Tibial nerve (tissue), 4 donors: ENCODE data around the gene ISL2.

Source experiments
- EP300 ChIP-seq, 2 donors: sonication (generic); formaldehyde crosslinking; IDR thresholded peaks; one replicate each; pipeline ENCODE4 v1.6.1; 2017; ENCODE audit warnings: antibody characterized with exemption in 2 of 2, mild to moderate bottlenecking in 1 of 2
- POLR2A ChIP-seq, 2 donors: fragments of 450-650 bp; IDR thresholded peaks; one replicate each; pipeline ENCODE4 v1.6.1; 2017; ENCODE audit warnings: antibody characterized with exemption in 2 of 2, mild to moderate bottlenecking in 2 of 2, moderate library complexity in 2 of 2
- TF ChIP-seq, protein P1 (sequence below), 5 experiments: fragments of 200-600 bp in 3 of 5; fragments of 450-650 bp in 2 of 5; sonication (generic) in 3 of 5; IDR thresholded peaks; one replicate each; pipeline ENCODE4 v1.5.1; 2016 to 2019; ENCODE audit warnings: antibody characterized with exemption in 5 of 5, mild to moderate bottlenecking in 3 of 5, moderate library complexity in 2 of 5

- TF ChIP-seq, protein P1, sequence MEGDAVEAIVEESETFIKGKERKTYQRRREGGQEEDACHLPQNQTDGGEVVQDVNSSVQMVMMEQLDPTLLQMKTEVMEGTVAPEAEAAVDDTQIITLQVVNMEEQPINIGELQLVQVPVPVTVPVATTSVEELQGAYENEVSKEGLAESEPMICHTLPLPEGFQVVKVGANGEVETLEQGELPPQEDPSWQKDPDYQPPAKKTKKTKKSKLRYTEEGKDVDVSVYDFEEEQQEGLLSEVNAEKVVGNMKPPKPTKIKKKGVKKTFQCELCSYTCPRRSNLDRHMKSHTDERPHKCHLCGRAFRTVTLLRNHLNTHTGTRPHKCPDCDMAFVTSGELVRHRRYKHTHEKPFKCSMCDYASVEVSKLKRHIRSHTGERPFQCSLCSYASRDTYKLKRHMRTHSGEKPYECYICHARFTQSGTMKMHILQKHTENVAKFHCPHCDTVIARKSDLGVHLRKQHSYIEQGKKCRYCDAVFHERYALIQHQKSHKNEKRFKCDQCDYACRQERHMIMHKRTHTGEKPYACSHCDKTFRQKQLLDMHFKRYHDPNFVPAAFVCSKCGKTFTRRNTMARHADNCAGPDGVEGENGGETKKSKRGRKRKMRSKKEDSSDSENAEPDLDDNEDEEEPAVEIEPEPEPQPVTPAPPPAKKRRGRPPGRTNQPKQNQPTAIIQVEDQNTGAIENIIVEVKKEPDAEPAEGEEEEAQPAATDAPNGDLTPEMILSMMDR (IDR thresholded peaks at IDR 0.05) = no peak
- TF ChIP-seq POLR2A (IDR thresholded peaks at IDR 0.05) (no peak), EP300 (IDR thresholded peaks at IDR 0.05) (no peak)
Observed at GRCh38 chr15:76341366-76342057, 4.9 kb downstream of the ISL2 start.
